GM19238 (cell line): ENCODE results near the gene DCD.
A peak's percentile ranks its signal among the peaks of the same experiment; 100 is the strongest.

Experiments used
- DNase-seq: peaks from one replicate; pipeline ENCODE4 v3.0.0; 2011; ENCODE audit warnings: low spot score; ENCODE audit not compliant: insufficient read length

Gene DCD

DNA sequence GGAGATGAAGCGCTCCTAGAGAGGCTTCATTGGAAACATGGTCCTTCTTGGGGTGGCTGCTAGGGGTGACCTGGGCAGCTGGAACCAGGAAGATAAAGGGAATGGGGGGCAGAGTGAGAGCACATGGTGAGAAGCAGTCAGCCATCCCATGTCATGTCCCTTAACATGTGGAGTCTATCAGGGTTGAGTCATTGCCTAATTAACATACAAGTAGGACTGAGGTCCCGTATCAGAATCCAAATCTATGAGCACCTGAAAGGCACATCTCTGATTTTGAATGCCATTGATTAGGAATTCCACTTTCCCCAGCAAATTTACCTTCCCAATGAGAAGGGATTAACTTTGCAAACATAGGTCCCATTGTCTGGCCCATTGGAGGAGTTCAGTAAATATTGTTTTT lies 39.4 kb downstream of the DCD start:
- no peak for DNase-seq

GRCh38 chr12:54608156-54608555 lies 40.0 kb downstream of the DCD start:
- no peak for DNase-seq

GRCh38 chr12:54606556-54606955 lies 41.6 kb downstream of the DCD start:
- DNase-seq, result no peak

DNA sequence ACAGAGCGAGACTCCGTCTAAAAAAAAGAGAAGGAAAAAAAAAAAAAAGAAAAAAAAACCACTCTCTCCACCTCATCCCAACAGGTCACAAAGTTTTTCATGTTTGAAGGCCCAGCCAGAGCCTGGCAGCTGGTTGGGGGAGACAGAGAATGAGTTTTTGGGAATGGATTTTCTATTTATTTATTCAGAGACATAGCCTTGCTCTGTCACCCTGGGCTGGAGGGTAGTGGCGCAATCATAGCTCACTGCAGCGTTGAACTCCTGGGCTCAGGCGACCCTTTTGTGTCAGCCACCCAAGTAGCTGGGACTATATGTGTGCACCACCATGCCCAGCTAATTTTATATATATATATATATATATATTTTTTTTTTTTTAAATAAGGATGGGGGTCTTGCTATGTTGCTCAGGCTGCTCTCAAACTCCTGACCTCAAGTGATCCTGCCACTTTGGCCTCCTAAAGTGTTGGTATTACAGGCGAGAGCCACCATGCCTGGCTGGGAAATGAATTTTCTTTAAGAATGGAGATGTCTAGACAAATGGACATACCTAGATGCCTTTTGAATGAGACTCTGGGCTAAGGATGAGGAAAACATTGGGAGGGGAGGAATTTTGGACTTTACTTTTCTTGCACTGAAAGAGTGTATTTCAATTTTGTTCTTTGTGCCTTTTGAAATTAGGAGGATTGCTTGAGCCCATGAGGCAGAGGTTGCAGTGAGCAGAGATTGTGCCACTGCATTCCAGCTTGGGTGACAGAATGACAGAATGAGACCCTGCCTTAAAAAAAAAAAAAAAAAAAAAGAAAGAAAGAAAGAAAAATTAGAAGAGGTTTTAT lies 42.8 kb downstream of the DCD start:
- DNase-seq, result no peak

GRCh38 chr12:54604436-54604835 lies 43.7 kb downstream of the DCD start:
- no peak for DNase-seq

DNA sequence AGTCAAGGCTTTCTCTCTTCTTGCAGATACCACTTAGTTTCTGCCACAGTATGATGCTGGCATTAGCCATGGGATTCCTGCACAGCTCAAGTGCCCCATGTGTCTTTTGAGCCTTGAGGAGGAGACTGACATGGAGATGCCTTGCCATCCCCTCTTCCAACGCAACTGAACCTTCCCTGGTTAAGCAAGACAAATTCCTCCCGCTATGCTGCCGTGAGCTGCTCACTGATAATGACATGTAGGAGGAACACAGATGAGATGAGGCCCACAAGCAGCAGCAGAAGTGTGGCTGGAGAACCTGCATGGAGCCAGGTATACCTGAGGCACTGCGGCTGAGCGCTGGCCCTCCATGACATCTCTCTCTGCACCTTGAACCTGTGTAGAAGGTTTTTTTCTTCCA lies 44.3 kb downstream of the DCD start:
- DNase-seq, result no peak

DNA sequence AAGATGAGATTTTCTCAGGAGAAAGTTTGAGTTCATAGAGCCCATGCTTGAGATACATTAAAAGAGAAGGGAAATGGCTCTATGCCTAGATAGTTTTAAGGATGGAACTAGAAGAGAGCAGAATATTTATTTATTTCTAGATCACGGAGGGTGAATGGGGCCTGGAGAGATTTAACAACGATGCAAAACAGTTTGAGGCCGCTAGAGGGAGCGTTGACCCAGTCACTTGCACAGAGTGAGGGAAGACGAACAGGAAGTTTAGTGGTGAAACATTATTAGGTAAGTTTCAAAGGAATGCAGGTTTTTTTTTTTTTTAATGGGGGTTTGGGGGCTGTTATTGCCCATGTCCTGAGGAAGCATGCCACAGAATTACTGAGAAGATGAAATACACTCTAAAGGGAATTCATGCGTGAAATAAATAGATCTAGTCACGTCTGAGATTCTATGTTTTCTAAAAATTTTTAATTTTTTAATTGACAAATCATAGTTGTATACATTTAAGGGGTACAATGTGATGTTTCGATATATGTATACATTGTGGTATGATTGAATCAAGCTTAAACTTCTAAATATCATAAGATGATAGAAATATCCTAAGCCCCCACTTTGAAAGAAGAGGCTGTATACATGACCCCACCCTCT lies 44.9 kb downstream of the DCD start:
- peak; percentile 56 for DNase-seq

DNA sequence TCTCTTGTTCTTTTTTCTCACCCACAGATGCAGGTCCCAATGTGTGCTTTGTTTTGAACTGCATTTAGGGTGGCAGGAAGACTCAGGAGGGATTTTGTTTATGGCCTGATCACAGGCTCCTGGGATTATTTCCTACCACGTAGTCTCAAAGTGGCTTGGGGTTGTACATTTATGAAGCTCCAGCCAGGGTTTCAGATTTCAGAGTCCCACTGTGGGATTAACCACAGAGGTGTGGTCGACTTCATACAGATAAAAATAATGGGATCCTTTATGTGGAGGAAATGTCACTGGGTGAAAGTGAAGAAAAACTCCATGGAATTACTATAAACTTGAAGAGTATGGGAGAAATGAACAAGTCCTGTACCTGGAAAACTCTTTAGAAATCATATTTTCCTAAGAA lies 45.5 kb downstream of the DCD start:
- DNase-seq, result no peak

DNA sequence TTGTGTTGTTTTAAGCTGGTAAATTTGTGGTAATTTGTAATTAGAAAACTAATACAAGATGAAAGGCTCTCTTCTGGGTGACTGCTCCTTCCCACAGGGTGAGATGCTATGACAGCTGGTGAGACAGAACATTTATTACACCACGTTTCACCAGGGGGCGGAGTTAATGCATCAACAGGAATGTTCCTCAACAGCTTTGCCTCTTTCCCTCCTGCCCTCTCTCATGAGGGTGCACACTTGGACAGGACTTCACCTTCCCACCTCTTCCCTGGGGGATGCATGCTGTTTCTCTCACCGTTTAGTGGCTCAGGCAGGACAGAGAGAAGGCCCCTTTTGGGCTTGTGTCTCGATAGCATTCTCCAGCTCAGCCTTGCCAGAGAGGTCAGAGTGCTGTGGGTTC lies 46.3 kb downstream of the DCD start:
- DNase-seq, result no peak

- no peak for DNase-seq
Observed at GRCh38 chr12:54598970-54599369, 49.2 kb downstream of the DCD start.

GRCh38 chr12:54596526-54596946 lies 51.6 kb downstream of the DCD start:
- no peak for DNase-seq

GRCh38 chr12:54595471-54595870 lies 52.7 kb downstream of the DCD start:
- DNase-seq, result no peak
